Measurements from ENCODE around the gene RANBP3.

The RANBP3 gene

GRCh38 chr19:5948752-5949564, 29.0 kb downstream of the RANBP3 start:
- DNase-seq, result peak in 1 of 5 experiments; percentile 17

- DNase-seq, result no peak
These were observed 30.5 kb downstream of the RANBP3 start for GRCh38 chr19:5947435-5947834.

GRCh38 chr19:5943623-5944022, 34.3 kb downstream of the RANBP3 start:
- DNase-seq, result no peak

- no peak for DNase-seq
These were observed 34.9 kb downstream of the RANBP3 start for GRCh38 chr19:5943045-5943444.

GRCh38 chr19:5941673-5942072, 36.3 kb downstream of the RANBP3 start:
- no peak for DNase-seq

- DNase-seq, result no peak
These were observed 37.4 kb downstream of the RANBP3 start for GRCh38 chr19:5940260-5941208.

- DNase-seq, result no peak
These were observed 40.4 kb downstream of the RANBP3 start for GRCh38 chr19:5937550-5937949.

- no peak for DNase-seq
These were observed 41.7 kb downstream of the RANBP3 start for GRCh38 chr19:5936292-5936592.

GRCh38 chr19:5935473-5936291, 42.3 kb downstream of the RANBP3 start:
- DNase-seq, result no peak

- DNase-seq, result no peak
These were observed 43.0 kb downstream of the RANBP3 start for GRCh38 chr19:5934774-5935472.

GRCh38 chr19:5934069-5934401, 43.9 kb downstream of the RANBP3 start:
- DNase-seq, result no peak

- no peak for DNase-seq
These were observed 44.4 kb downstream of the RANBP3 start for GRCh38 chr19:5933391-5934068.

GRCh38 chr19:5932609-5933262, 45.2 kb downstream of the RANBP3 start:
- DNase-seq, result no peak

- no peak for DNase-seq
These were observed 45.8 kb downstream of the RANBP3 start for GRCh38 chr19:5932146-5932545.

GRCh38 chr19:5931251-5931650, 46.7 kb downstream of the RANBP3 start:
- DNase-seq, result no peak

- no peak for DNase-seq
These were observed 48.3 kb downstream of the RANBP3 start for GRCh38 chr19:5929625-5930024.

GRCh38 chr19:5929179-5929578, 48.8 kb downstream of the RANBP3 start:
- DNase-seq, result no peak

- no peak for DNase-seq
These were observed 50.5 kb downstream of the RANBP3 start for GRCh38 chr19:5927441-5927821.

GRCh38 chr19:5926641-5927440, 51.1 kb downstream of the RANBP3 start:
- no peak for DNase-seq

- no peak for DNase-seq
These were observed 52.0 kb downstream of the RANBP3 start for GRCh38 chr19:5925830-5926427.
